Kidney capillary endothelial cell (primary cell): ENCODE results near the gene CDKL5.

Source experiments
- DNase-seq: peaks from one replicate; pipeline ENCODE4 v3.0.0-alpha.2; 2018; ENCODE audit warnings: low spot score

CDKL5 gene

GRCh38 chrX:18698737-18699650 is 273.6 kb downstream of the CDKL5 start:
- DNase-seq = no peak

GRCh38 chrX:18701621-18702361 is 276.4 kb downstream of the CDKL5 start:
- DNase-seq = no peak

- no peak for DNase-seq
Measured at GRCh38 chrX:18702362-18703195, 277.2 kb downstream of the CDKL5 start.
